H1 (cell line): Measurements from ENCODE around the gene ULK2.

Experiments used
- ASH2L ChIP-seq: fragments of 200-600, 300-600 bp; sonication (generic); IDR thresholded peaks from one replicate; pipeline ENCODE4 v1.7.1; 2017; ENCODE audit warnings: low read length
- CREB1 ChIP-seq: IDR thresholded peaks from 2 replicates; pipeline ENCODE4 v1.6.1; 2012; ENCODE audit warnings: inconsistent platforms
- EGR1 ChIP-seq: IDR thresholded peaks from 2 replicates; pipeline ENCODE4 v1.6.1; 2011; ENCODE audit warnings: low read depth, low read length, borderline replicate concordance
- EP300 ChIP-seq, 2 experiments: IDR thresholded peaks; 1 replicate in 1 of 2; 2 replicates in 1 of 2; pipeline ENCODE4 v1.6.1; 2011 to 2012; ENCODE audit warnings: low read depth in 2 of 2, low read length in 2 of 2, mild to moderate bottlenecking in 2 of 2, borderline replicate concordance in 1 of 2, inconsistent platforms in 1 of 2, moderate library complexity in 1 of 2
- EZH2 ChIP-seq: fragments of 200-600 bp; sonication (generic); IDR thresholded peaks from 2 replicates; pipeline ENCODE4 v1.7.1; 2012; ENCODE audit warnings: low read depth, mild to moderate bottlenecking, moderate library complexity, low read length, inconsistent platforms; ENCODE audit not compliant: severe bottlenecking
- JUN ChIP-seq: IDR thresholded peaks from 2 replicates; pipeline ENCODE4 v1.6.1; 2011; ENCODE audit warnings: low read depth, mild to moderate bottlenecking, improper control_type of control experiment, low read length
- POLR2A ChIP-seq, 2 experiments: IDR thresholded peaks; 1 replicate in 1 of 2; 2 replicates in 1 of 2; pipeline ENCODE4 v1.6.1; 2011; ENCODE audit warnings: low read depth in 2 of 2, low read length in 2 of 2, mild to moderate bottlenecking in 2 of 2; ENCODE audit errors: control extremely low read depth in 1 of 2
- RFX5 ChIP-seq: IDR thresholded peaks from 2 replicates; pipeline ENCODE4 v1.6.1; 2011; ENCODE audit warnings: low read depth, low read length, improper control_type of control experiment, borderline replicate concordance
- SP2 ChIP-seq: IDR thresholded peaks from 2 replicates; pipeline ENCODE4 v1.6.1; 2012; ENCODE audit warnings: mild to moderate bottlenecking, low read length, inconsistent platforms
- TEAD4 ChIP-seq: IDR thresholded peaks from 2 replicates; pipeline ENCODE4 v1.6.1; 2012; ENCODE audit warnings: low read depth, low read length, inconsistent platforms, mixed read lengths
- TF ChIP-seq, protein P1 (sequence below), 3 experiments: IDR thresholded peaks; 1 replicate in 2 of 3; 2 replicates in 1 of 3; pipeline versions ENCODE4 v1.5.1 to v1.6.1; 2011; ENCODE audit warnings: low read length in 3 of 3, mild to moderate bottlenecking in 3 of 3, inconsistent platforms in 2 of 3, low read depth in 1 of 3, moderate library complexity in 1 of 3; ENCODE audit not compliant: insufficient read depth in 1 of 3; ENCODE audit errors: control extremely low read depth in 1 of 3
- TF ChIP-seq, protein P2 (sequence below): IDR thresholded peaks from 2 replicates; pipeline ENCODE4 v1.6.1; 2012; ENCODE audit warnings: inconsistent platforms

DNA sequence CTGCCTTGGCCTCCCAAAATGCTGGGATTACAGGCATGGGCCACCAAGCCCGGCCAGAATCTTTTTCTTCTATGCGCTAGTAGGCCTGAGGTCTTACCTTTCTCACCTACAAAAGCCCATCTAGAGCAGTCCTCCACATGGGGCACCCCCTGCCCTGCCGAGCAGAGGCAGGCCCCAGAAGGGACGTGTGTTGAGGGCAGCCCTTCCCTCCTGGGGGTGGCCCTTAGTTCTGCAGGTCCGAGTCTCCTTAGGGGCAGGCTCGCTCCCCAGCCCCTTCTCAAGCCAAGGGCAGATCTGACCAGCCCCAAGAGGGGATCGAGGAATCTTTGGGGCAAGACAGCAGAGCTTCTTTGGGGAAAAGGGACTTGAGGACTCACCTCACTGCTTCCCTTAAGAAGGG is 101.7 kb downstream of the ULK2 start:
- TF ChIP-seq EP300 (IDR thresholded peaks at IDR 0.05; ENCODE audit: borderline replicate concordance in 1 of 2, low read depth in 2 of 2, low read length in 2 of 2) (no peak), EZH2 (no peak), JUN (no peak), CREB1 (no peak), RFX5 (no peak), POLR2A (IDR thresholded peaks at IDR 0.05; ENCODE audit: control extremely low read depth in 1 of 2, low read depth in 2 of 2, low read length in 2 of 2) (no peak), EGR1 (no peak), SP2 (no peak), ASH2L (no peak), TEAD4 (no peak)
- TF ChIP-seq, protein P1, sequence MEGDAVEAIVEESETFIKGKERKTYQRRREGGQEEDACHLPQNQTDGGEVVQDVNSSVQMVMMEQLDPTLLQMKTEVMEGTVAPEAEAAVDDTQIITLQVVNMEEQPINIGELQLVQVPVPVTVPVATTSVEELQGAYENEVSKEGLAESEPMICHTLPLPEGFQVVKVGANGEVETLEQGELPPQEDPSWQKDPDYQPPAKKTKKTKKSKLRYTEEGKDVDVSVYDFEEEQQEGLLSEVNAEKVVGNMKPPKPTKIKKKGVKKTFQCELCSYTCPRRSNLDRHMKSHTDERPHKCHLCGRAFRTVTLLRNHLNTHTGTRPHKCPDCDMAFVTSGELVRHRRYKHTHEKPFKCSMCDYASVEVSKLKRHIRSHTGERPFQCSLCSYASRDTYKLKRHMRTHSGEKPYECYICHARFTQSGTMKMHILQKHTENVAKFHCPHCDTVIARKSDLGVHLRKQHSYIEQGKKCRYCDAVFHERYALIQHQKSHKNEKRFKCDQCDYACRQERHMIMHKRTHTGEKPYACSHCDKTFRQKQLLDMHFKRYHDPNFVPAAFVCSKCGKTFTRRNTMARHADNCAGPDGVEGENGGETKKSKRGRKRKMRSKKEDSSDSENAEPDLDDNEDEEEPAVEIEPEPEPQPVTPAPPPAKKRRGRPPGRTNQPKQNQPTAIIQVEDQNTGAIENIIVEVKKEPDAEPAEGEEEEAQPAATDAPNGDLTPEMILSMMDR (IDR thresholded peaks at IDR 0.05; ENCODE audit: control extremely low read depth in 1 of 3, insufficient read depth in 1 of 3, low read depth in 1 of 3, low read length in 3 of 3) = no peak
- TF ChIP-seq, protein P2, sequence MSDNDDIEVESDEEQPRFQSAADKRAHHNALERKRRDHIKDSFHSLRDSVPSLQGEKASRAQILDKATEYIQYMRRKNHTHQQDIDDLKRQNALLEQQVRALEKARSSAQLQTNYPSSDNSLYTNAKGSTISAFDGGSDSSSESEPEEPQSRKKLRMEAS = no peak
